Measurements from ENCODE around the gene DIP2B.

- TF ChIP-seq POLR2A (IDR thresholded peaks at IDR 0.05; ENCODE audit: extremely low read depth, insufficient read length) (no peak), CTCF (IDR thresholded peaks at IDR 0.05; ENCODE audit: low read depth, low read length) (no peak)
Measured at GRCh38 chr12:50542448-50542847, 37.7 kb downstream of the DIP2B start.

Measured in NB4 (cell line).